HepG2 (cell line): ENCODE data around the gene RICTOR.

Experiments
- CCAR2 ChIP-seq: fragments of 200-400 bp; formaldehyde crosslinking; optimal IDR thresholded peaks from 2 replicates; pipeline ENCODE3; 2018; ENCODE audit warnings: low read depth, mild to moderate bottlenecking, low read length, moderate library complexity
- EP300 ChIP-seq, 3 experiments: sonication (generic) in 1 of 3; formaldehyde crosslinking in 1 of 3; IDR thresholded peaks; 2 replicates each; pipeline versions ENCODE4 v1.5.1 to v1.6.1; 2011 to 2020; ENCODE audit warnings: low read depth in 2 of 3, low read length in 2 of 3, borderline replicate concordance in 1 of 3, improper control_type of control experiment in 1 of 3, mild to moderate bottlenecking in 1 of 3, missing genetic modification reagents in 1 of 3, moderate library complexity in 1 of 3
- GABPA ChIP-seq, 2 experiments: IDR thresholded peaks; 2 replicates each; pipeline ENCODE4 v1.6.1; 2011 to 2016; ENCODE audit warnings: low read depth in 2 of 2, low read length in 1 of 2, missing biosample characterization in 1 of 2, missing genetic modification characterization in 1 of 2
- IKZF1 ChIP-seq: fragments of 450-650 bp; IDR thresholded peaks from 2 replicates; pipeline ENCODE4 v1.7.1; 2016
- NR1H2 ChIP-seq: sonication (generic); formaldehyde crosslinking; IDR thresholded peaks from 2 replicates; pipeline ENCODE4 v1.8.1; 2022; ENCODE audit warnings: low read depth, missing genetic modification reagents, borderline replicate concordance
- PRDM10 ChIP-seq: sonication (generic); formaldehyde crosslinking; IDR thresholded peaks from 2 replicates; pipeline ENCODE4 v1.4.0; 2020; ENCODE audit warnings: low read depth, missing genetic modification reagents
- SRSF4 ChIP-seq: fragments of 200-400 bp; formaldehyde crosslinking; IDR thresholded peaks from one replicate; pipeline ENCODE4 v1.6.1; 2018; ENCODE audit warnings: mild to moderate bottlenecking, low read depth, low read length, moderate library complexity; ENCODE audit not compliant: poor library complexity, severe bottlenecking
- TBL1XR1 ChIP-seq: fragments of 150-350 bp; IDR thresholded peaks from 2 replicates; pipeline ENCODE4 v1.6.1; 2014; ENCODE audit warnings: borderline replicate concordance, low read length; ENCODE audit not compliant: partially characterized antibody

GRCh38 chr5:39053189-39053588 lies 21.0 kb downstream of the RICTOR start:
- TF ChIP-seq PRDM10 (CRISPR knock-in tag) (no peak), SRSF4 (no peak), GABPA (IDR thresholded peaks at IDR 0.05; ENCODE audit: low read depth, low read length) (no peak), GABPA (CRISPR knock-in tag; IDR thresholded peaks at IDR 0.05; ENCODE audit: low read depth) (no peak), EP300 (IDR thresholded peaks at IDR 0.05; ENCODE audit: low read depth in 2 of 2, low read length in 2 of 2) (no peak), EP300 (CRISPR knock-in tag; IDR thresholded peaks at IDR 0.05; ENCODE audit: borderline replicate concordance) (no peak), IKZF1 (no peak), TBL1XR1 (no peak), CCAR2 (no peak), NR1H2 (no peak)
